Panc1 (cell line): ENCODE results near the gene TFF1.

Experiments used
- SIN3A ChIP-seq: IDR thresholded peaks from 2 replicates; pipeline ENCODE4 v1.6.1; 2012; ENCODE audit warnings: low read depth, mild to moderate bottlenecking, low read length, moderate library complexity, borderline replicate concordance; ENCODE audit not compliant: insufficient read depth
- TF ChIP-seq, protein P1 (sequence below): fragments of 450-650 bp; IDR thresholded peaks from 2 replicates; pipeline ENCODE4 v1.5.1; 2017; ENCODE audit warnings: mild to moderate bottlenecking

DNA sequence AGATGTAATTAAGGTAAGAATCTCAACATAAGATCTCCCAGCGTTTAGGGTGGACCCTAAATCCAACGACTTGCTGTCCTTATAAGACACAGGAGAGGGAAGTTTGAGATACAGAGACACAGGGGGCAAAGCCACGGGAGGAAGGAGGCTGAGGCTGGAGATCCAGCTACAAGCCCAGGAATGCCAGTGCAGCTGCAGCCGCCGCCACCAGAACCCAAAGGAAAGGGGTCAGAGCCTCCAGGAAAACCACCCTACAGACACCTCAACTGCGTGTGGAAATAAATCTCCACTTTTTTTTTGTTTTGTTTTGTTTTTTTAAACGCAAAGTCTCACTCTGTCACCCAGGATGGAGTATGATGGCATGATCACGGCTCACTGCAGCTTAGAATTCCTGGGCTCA lies 12.1 kb upstream of the TFF1 start:
- TF ChIP-seq, protein P1, sequence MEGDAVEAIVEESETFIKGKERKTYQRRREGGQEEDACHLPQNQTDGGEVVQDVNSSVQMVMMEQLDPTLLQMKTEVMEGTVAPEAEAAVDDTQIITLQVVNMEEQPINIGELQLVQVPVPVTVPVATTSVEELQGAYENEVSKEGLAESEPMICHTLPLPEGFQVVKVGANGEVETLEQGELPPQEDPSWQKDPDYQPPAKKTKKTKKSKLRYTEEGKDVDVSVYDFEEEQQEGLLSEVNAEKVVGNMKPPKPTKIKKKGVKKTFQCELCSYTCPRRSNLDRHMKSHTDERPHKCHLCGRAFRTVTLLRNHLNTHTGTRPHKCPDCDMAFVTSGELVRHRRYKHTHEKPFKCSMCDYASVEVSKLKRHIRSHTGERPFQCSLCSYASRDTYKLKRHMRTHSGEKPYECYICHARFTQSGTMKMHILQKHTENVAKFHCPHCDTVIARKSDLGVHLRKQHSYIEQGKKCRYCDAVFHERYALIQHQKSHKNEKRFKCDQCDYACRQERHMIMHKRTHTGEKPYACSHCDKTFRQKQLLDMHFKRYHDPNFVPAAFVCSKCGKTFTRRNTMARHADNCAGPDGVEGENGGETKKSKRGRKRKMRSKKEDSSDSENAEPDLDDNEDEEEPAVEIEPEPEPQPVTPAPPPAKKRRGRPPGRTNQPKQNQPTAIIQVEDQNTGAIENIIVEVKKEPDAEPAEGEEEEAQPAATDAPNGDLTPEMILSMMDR = no peak
- no peak for TF ChIP-seq SIN3A
